Adrenal gland (tissue), 5 donors: ENCODE results near the gene TUT4.

Experiments
- POLR2A ChIP-seq, 2 donors: fragments of 450-650 bp; IDR thresholded peaks; one replicate each; pipeline ENCODE4 v1.6.1; 2017; ENCODE audit warnings: antibody characterized with exemption in 2 of 2, mild to moderate bottlenecking in 2 of 2, moderate library complexity in 1 of 2
- TF ChIP-seq, protein P1 (sequence below), 6 experiments: fragments of 450-650 bp in 4 of 6; fragments of 200-600 bp in 2 of 6; sonication (generic) in 1 of 6; IDR thresholded peaks; 1 replicate in 5 of 6; 2 replicates in 1 of 6; pipeline versions ENCODE4 v1.5.1 to v1.8.0; 2016 to 2021; ENCODE audit warnings: antibody characterized with exemption in 6 of 6, mild to moderate bottlenecking in 2 of 6, moderate library complexity in 1 of 6
- donor health status: DM: no; HTN: no; CAD: no.

DNA sequence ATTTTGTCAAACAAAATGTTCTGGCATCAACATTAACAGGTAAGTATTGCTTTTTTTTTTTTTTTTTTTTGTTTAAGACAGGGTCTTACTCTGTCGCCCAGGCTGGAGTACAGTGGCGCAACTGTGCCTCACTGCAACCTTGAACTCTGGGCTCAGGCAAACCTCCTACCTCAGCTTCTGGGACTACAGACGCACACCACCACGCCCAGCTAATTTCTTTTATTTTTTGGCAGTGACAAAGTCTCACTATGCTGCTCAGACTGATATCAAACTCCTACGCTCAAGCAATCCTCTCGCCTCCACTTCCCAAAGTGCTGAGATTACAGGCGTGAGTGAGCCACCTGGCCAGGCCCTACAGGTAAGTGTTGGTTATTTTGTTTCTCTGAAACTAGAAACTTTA, 2.4 kb downstream of the TUT4 start:
- TF ChIP-seq, protein P1, sequence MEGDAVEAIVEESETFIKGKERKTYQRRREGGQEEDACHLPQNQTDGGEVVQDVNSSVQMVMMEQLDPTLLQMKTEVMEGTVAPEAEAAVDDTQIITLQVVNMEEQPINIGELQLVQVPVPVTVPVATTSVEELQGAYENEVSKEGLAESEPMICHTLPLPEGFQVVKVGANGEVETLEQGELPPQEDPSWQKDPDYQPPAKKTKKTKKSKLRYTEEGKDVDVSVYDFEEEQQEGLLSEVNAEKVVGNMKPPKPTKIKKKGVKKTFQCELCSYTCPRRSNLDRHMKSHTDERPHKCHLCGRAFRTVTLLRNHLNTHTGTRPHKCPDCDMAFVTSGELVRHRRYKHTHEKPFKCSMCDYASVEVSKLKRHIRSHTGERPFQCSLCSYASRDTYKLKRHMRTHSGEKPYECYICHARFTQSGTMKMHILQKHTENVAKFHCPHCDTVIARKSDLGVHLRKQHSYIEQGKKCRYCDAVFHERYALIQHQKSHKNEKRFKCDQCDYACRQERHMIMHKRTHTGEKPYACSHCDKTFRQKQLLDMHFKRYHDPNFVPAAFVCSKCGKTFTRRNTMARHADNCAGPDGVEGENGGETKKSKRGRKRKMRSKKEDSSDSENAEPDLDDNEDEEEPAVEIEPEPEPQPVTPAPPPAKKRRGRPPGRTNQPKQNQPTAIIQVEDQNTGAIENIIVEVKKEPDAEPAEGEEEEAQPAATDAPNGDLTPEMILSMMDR (IDR thresholded peaks at IDR 0.05) = no peak
- peak in 1 of 2 donors; percentile 60 for TF ChIP-seq POLR2A (IDR thresholded peaks at IDR 0.05)
